Midbrain (tissue), 1 donor: ENCODE results near the gene ERRFI1.
A peak's percentile ranks its signal among the peaks of the same experiment; 100 is the strongest.

Source experiments
- DNase-seq: peaks from one replicate; lab custom pipeline; 2025; lab: John Stamatoyannopoulos, UW

Gene ERRFI1

DNA sequence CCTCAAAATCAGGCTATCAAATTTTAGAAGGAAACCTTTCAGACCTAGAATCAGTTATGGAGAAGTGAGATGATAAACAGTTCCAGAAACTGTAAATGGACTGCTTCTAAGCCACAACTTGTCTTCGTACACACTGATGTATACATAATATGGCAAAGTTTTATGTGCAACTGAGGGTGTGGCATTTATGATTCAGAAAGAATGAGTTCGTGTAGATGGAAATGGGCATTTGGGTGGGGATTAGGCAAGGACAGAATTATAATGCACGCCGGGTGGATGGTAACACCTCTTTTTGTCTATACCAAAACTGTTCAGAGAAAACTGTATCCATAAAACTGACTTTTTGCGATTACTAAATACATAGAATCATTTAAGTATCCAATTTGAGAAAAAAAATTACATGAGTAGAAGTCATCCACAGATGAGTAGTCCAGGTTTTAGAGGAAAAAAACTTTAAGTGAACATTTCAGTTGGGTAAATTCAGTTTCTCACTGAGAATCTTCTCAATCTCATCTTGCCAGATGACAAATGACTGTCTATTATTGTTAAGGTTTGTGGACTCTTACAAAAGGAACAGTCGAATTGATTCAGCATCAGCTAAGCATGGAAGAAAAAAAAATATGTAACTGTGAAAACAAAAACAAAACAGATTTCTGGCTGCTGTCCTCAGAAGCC, 22.5 kb downstream of the ERRFI1 start:
- no peak for DNase-seq

DNA sequence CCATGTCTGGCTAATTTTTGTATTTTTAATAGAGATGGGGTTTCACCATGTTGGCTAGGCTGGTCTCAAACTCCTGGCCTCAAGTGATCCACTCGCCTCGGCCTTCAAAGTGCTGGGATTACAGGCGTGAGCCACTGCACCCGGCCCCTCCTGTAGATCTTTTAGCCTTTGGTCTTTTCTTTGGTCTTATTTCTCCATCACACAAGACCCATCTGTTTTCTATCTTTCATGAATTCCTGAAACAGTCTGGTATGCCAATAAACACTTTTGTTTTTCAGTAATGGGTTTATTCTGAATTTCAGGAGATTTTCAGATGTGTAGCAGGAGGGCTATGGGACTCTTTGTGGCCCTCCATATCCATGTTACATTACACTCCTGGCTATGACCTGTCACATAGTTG, 23.2 kb downstream of the ERRFI1 start:
- DNase-seq: no peak

DNA sequence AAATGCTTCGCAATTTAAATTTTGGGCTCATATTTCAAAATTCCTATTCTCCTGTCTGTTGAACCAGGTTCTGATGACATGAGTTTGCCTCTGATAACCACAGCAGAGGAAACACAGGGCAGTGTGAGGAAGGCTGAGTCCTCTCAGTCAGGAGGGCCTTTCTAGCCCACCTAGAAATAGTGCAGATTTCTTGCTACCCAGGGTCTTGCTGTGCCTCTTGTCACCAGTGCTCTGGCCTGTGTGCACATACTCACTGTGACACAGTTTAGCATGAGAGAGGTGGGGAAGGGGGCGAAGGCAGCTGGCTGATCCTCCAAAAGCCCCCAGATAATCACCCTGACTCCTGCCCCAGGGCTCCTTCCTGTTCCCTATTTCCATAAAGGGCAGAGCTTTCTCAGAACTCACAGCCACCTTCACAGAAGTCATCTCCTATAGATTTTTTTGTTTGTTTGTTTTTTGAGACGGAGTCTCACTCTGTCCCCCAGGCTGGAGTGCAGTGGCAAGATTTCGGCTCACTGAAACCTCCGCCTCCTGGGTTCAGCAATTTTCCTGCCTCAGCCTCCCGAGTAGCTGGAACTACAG, 23.7 kb downstream of the ERRFI1 start:
- DNase-seq: no peak

DNA sequence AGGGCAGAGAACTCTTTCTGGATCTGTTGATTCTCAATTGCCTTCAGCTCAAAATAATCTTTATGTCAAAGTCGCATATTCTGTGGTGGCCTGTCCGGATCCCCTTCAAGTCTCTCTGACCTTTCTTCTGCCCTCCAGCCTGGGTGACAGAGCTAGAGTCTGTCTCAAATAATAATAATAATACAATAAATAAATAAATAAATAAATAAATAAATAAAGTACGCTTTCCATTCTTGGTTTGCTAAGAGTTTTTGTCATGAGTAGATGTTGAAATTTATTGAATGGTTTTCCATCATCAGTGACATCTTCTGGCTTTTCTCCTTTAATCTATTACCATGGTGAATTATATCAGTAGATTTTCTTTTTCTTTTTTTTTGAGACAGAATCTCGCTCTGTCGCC, 30.7 kb downstream of the ERRFI1 start:
- DNase-seq: no peak

DNA sequence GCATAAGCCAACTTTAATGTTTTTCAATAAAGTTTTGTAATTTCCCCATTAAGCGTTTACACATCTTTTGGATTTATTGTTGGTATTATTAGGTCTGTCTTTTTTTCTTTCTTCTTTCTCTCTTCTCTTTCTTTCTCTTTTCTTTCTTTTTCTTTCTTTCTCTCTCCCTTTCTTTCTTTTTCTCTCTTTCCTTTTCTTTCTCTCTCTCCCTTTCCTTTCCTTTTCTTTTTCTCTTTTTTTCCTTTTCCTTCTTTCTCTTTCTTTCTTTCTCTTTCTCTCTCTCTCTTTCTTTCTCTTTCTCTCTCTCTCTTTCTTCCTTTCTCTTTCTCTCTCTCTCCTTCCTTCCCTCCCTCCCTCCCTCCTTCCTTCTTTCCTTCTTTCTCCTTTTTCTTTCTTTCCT, 31.3 kb downstream of the ERRFI1 start:
- DNase-seq: no peak

DNA sequence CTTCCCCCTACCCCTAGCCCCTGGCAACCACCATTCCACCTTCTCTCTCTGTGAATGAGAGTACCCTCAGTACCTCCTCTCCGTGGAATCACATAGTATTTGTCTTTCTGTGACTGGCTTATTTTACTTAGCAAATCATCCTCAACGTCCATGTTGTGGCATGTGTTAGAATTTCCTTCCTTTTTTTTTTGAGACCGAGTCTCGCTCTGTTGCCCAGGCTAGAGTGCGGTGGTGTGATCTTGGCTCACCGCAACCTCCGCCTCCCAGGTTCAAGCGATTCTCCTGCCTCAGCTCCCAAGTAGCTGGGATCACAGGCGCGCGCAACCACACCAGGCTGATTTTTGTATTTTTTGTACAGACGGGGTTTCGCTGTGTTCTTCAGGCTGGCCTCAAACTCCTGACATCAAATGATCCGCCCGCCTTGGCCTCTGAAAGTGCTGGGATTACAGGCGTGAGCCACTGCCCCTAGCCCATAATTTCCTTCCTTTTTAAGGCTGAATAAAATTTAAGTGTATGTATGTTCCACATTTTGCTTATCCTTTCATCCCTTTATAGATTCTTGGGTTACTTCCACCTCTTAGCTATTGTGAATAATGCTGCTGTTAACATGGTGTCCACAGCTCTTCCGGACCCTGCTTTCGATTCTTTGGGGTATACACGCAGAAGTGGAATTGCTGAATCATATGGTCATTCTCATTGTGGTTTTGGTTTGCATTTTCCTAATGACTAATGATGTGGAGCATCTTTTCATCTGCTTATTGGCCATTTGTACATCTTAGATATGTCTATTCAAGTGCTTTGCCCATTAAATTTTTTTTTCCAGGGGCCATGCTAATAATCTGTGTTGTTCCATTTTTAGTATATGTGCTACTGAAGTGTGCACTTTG, 32.3 kb downstream of the ERRFI1 start:
- no peak for DNase-seq

DNA sequence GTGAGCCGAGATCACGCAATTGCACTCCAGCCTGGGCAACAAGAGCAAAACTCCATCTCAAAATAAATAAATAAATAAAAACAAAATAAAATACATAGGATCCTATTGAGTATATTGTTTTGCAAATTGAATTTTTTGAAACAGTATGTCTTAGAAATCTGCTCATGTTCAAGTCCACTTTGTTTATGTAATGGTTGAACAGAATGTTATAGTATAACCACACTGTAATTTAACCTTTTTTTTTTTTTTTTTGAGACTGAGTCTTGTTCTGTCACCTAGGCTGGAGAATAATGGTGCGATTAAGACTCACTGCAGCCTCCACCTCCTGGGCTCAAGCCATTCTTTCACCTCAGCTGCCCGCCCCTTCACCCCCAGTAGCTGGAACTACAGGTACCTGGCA, 33.2 kb downstream of the ERRFI1 start:
- no peak for DNase-seq

DNA sequence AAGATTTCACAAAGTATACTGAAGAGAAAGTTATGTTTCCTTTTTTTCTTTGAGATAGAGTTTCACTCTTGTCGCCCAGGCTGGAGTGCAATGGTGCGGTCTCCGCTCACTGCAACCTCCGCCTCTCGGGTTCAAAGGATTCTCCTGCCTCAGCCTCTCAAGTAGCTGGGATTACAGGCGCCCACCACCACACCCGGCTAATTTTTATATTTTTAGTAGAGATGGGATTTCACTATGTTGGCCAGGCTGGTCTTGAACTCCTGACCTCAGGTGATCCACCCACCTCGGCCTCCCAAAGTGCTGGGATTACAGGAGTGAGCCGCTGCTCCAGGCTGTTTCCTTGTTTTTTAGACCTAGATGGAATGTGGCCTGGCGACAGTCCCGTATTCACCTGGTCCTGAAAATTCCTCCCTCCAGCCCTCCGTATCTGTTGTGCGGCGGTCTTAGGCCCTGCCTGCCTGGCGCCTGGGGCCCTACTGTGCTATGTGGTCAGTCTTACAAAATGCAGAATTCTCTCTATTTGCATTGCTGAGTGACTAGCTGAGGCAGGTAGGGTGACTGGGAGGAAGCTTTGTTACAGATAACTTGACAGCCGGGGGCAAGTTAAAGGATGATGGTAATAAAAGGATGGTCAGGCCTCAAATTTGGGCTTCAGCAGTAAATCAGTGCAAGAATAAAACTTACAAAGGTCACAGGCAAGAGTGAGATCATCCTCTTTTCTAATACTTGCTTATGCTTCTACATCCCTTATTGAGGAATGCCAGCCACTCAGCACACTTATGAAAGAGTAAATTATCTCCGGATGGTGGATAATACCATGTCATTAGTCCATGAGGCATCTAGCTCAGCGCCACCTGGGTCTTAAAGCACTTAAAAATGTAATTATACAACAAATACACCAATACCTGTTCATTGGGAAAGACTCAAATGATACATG, 34.3 kb downstream of the ERRFI1 start:
- DNase-seq: no peak

DNA sequence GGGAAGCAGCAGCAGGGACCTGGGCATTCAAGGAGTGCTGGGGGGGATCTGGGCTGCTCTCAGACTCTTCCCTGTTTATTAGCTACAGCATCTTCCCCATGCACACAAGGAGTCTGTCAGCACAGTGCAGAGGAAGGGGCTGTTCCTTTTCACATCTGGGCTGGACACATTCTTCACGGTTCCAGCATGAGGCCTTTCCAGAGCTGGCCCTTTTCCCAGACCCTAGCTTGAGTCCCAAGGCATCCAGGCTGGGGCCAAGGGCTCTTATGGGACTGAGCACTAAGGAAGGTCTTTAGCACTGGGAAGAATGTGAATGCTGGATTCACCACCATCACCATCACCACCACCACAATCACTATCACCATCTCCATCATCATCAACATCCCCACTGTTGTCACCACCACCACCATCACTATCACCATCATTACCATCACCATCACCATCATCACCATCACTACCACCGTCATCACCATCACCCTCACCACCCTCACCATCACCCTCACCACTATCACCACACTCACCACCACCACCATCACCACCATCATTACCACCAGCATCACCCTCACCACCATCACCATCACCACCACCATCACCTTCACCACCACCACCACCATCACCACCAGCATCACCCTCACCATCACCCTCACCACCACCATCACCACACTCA, 36.2 kb downstream of the ERRFI1 start:
- DNase-seq: no peak

DNA sequence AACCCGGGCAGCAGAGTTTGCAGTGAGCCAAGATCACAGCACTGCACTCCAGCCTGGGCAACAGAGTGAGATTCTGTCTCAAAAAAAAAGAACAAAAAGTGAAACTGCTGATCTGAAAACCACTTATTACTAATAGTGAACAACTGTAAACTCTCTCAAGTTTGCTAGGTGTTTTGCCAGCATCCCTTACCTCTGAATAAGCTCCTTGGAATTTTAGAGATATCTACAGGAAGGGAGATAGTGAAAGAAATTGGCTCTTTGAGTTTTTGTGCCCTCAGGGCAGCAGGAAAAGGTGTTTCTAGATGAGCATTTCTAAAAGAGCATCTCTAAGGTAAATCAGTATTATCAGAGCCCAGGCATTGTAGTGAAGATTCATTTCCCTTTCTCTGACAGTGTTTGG, 37.5 kb downstream of the ERRFI1 start:
- no peak for DNase-seq

DNA sequence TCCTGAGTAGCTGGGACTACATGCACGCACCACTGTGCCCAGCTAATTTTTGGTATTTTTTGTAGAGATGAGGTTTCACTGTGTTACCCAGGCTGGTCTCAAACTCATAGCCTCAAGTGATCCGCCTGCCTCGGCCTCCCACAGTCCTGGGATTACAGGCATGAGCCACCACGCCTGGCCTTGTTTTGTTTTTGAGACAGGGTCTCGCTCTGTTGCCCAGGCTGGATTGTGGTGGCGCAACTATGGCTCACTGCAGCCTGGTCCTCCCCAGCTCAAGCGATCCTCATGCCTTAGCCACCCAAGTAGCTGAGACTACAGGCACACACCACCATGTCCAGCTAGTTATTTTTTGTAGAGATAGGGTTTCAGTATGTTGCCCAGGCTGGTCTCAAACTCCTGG, 38.6 kb downstream of the ERRFI1 start:
- no peak for DNase-seq

DNA sequence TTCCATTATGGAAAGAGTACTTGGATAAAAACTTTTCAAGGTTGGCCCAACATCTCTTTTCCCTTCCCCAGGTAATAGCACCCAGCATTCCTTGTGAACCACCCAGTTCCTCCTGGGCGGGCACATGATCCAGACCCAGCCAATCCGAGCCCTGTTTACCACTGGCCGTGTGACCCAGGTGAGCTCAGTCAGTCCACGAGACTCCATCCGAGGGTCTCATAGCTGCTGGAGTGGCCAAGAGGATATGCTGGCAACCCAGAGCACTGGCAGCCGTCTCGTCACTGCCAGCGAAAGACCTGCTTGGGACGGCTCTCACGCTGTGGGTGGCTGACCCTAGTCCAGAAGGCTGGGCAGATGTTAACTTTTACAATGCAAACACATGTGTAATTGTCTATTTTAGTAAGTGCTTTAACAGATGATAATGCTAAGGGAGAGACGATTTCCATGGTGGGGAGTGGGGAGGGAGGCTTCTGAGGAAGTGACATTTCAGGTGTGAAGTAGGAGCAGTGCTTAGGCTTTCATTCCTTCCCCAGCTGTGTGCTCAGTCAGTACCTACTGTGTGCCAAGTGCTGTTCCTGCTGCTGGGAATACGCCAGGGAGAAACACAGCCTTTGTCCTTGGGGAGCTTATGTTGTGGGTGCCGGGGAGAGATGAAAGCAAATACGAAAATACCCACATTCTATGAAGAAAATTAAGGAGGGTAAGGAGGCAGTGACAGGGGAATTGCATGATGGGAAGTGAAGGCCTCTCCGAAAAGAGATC, 40.1 kb downstream of the ERRFI1 start:
- DNase-seq: no peak

DNA sequence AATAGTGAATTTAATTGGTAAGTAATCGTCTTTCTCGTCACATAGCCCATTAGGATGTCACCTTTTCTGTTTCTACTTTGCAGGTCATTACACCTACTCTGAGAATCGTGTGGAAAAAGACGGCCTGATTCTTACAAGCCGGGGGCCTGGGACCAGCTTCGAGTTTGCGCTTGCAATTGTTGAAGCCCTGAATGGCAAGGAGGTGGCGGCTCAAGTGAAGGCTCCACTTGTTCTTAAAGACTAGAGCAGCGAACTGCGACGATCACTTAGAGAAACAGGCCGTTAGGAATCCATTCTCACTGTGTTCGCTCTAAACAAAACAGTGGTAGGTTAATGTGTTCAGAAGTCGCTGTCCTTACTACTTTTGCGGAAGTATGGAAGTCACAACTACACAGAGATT, 41.3 kb downstream of the ERRFI1 start:
- no peak for DNase-seq

DNA sequence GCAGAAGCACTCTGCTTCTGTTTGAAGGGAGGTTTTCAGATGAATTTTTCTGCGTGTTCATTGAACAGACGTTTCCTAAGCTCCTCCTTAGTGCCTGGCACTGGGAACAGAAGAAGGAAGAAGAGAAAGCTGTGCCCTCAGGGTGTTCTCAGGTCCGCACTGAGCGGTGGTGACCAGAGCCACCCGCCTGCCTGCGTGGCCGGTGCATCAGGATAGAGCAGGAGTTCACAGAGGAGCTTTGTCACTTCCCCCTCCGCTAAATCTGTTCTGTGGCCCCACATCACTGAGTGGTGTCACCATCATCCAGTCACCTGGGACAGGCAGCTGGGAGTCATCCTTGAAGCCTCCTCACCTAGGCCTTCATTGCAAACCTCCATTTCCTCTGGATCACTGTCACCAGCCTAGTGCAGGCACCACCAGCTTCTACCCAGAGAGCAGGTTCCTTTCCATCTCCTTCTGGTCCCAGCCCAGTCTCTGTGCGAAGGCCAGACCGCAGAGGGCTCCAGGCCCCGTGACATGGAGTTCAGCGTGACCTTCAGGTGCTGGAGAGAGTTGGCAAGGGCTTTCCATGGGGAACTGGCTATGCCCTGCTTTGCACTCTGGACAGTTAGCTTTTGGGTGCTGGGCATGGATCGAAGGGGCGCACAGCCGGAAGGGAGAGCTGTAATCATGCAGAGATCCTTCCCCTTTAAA, 42.9 kb downstream of the ERRFI1 start:
- no peak for DNase-seq

DNA sequence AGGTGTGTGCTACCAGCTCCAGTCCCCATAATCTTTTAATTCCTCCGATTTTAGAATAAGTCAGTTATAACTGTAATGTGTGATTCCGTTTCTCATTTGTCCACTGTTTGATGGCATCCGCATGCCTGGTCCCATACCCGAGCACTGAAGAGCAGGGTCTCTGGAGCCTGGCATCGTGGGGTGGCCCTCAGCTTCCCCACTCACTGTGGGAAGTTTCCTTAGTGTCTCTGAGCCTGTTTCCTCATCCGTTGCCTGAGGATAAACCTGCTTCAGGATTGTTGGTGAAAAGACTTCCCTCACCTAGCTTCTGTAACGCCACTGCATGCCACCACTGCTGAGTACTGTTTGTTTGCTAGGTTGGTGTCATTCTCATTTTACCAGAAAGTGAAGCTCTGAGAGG, 45.1 kb downstream of the ERRFI1 start:
- DNase-seq: no peak

DNA sequence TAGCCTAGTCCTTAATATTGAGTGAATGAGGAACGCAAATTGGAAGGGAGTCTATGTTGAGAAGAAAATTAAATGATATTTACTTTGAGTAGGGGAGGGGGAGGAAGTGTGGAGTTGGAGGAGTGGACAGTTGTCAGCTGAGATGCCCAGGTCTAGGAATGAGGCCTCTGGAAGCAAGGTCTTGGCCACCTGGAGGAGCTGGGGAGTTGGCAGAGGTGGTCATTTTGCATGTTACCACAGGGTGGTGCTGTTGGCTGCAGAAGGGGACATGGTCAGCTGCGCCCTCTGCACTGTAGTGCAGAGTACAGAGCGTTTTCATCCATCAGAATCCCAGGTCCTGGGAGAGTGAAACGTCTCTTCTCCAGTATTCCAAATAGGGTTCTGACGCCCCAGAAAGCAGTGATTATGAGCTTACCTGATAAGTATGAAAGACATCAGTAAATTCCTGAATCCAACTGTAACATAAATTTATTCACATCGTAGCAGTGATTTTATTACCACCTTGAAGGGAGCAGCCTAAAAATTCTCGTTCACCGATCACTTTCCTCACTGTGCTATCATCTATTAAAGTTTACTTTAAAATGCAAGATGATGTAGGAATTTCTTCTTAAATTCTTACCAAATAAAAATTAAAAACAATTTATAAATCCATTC, 50.8 kb downstream of the ERRFI1 start:
- peak; percentile 71 for DNase-seq

DNA sequence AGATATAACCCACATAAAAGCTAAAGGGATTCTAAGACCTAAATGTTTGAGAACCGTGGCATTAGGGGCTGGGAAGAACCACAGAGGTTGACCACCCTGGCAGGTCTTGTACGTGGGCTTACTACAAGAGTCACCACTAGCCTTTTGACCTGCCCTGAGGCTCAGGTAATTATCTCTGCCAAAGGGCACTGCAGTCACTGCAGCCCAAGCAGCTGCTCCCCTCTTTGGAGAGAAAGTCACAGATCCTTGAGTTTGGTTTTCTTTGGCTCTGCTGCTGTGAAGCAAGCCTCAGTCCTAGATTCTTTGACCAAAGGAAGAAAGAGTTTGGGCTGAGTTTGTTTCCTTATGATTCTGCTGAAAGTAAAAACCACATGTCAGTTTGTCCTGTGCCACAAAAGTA, 53.0 kb downstream of the ERRFI1 start:
- no peak for DNase-seq

DNA sequence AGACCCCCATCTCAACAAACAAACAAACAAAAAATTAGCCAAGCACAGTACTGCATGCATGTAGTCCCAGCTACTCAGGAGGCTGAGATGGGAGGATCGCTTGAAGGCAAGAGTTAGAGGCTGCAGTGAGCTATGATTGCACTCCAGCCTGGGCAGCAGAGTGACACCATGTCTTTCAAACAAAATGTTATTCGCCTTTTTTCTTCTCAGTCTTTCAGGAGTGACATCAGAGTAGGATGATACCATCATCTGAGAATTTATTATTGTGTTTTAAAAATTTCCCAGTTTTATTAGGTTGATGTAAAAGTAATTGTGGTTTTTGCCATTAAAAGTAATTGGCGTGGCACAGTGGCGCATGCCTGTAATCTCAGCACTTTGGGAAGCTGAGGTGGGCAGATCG, 53.8 kb downstream of the ERRFI1 start:
- DNase-seq: no peak

DNA sequence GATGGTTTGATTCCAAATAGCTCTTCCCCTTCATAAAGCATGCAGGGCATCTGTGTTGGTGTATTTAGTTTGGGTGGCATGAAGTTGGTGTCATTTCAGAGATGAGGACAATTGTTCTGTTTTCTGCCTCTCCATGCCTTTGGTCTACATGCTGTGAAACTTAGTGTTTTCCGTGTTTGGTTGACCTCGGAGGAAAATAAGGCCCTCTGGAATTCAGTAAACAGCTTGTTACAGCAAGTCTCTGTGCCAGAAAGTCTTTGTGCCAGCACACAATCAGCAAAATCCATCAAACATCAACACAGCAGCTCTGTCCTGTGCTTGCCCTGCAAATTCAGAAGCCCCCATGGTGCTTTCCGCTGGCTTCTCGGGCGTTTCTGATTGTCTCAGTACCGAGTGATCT, 55.1 kb downstream of the ERRFI1 start:
- no peak for DNase-seq

DNA sequence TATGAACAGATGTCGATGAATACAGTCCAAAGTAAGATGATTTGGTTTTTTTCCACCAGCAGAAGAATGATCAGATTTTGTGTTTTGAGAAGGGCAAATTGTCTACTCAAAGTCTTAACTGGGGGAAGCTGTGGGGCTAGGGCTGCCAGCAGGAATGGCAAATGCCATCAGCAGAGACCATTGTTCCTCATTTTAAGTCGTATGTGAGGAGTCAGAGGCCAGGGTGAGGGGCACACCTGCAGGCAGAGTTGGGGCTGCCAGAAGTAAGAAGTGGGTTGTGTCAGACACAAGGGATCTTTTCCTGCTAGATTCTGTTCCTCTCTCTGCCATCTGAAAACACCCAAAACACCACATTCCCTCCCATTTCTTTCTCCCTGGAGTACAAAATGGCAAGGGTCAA, 55.9 kb downstream of the ERRFI1 start:
- DNase-seq: no peak
